ENCODE results near the gene BRD4.

The BRD4 gene

GRCh38 chr19:15274477-15274876, 57.9 kb downstream of the BRD4 start:
- no peak for TF ChIP-seq POLR2AphosphoS5 (IDR thresholded peaks at IDR 0.05; ENCODE audit: low read depth, low read length)
- no peak for TF ChIP-seq REST (IDR thresholded peaks at IDR 0.05; ENCODE audit: insufficient read depth in 1 of 2, low read depth in 2 of 2, low read length in 2 of 2)
- TF ChIP-seq FOXP2 (optimal IDR thresholded peaks at IDR 0.05; ENCODE audit: borderline replicate concordance, extremely low read depth, extremely low read length, insufficient read depth): no peak
- no peak for TF ChIP-seq TAF1 (IDR thresholded peaks at IDR 0.05; ENCODE audit: borderline replicate concordance, insufficient read depth, low read length)
- no peak for TF ChIP-seq SIN3A (IDR thresholded peaks at IDR 0.05; ENCODE audit: borderline replicate concordance, insufficient read depth, low read length)

- TF ChIP-seq REST (IDR thresholded peaks at IDR 0.05; ENCODE audit: insufficient read depth in 1 of 2, low read depth in 2 of 2, low read length in 2 of 2): no peak
- TF ChIP-seq FOXP2 (optimal IDR thresholded peaks at IDR 0.05; ENCODE audit: borderline replicate concordance, extremely low read depth, extremely low read length, insufficient read depth): no peak
- TF ChIP-seq POLR2AphosphoS5 (IDR thresholded peaks at IDR 0.05; ENCODE audit: low read depth, low read length): no peak
- TF ChIP-seq SIN3A (IDR thresholded peaks at IDR 0.05; ENCODE audit: borderline replicate concordance, insufficient read depth, low read length): no peak
- no peak for TF ChIP-seq TAF1 (IDR thresholded peaks at IDR 0.05; ENCODE audit: borderline replicate concordance, insufficient read depth, low read length)
Measured at GRCh38 chr19:15269806-15270205, 62.5 kb downstream of the BRD4 start.

GRCh38 chr19:15268928-15269253, 63.4 kb downstream of the BRD4 start:
- TF ChIP-seq FOXP2 (optimal IDR thresholded peaks at IDR 0.05; ENCODE audit: borderline replicate concordance, extremely low read depth, extremely low read length, insufficient read depth) (no peak), SIN3A (IDR thresholded peaks at IDR 0.05; ENCODE audit: borderline replicate concordance, insufficient read depth, low read length) (no peak), POLR2AphosphoS5 (IDR thresholded peaks at IDR 0.05; ENCODE audit: low read depth, low read length) (no peak), REST (IDR thresholded peaks at IDR 0.05; ENCODE audit: insufficient read depth in 1 of 2, low read depth in 2 of 2, low read length in 2 of 2) (no peak), TAF1 (IDR thresholded peaks at IDR 0.05; ENCODE audit: borderline replicate concordance, insufficient read depth, low read length) (no peak)

- no peak for TF ChIP-seq REST (IDR thresholded peaks at IDR 0.05; ENCODE audit: insufficient read depth in 1 of 2, low read depth in 2 of 2, low read length in 2 of 2)
- no peak for TF ChIP-seq TAF1 (IDR thresholded peaks at IDR 0.05; ENCODE audit: borderline replicate concordance, insufficient read depth, low read length)
- TF ChIP-seq POLR2AphosphoS5 (IDR thresholded peaks at IDR 0.05; ENCODE audit: low read depth, low read length): no peak
- TF ChIP-seq FOXP2 (optimal IDR thresholded peaks at IDR 0.05; ENCODE audit: borderline replicate concordance, extremely low read depth, extremely low read length, insufficient read depth): no peak
- TF ChIP-seq SIN3A (IDR thresholded peaks at IDR 0.05; ENCODE audit: borderline replicate concordance, insufficient read depth, low read length): no peak
Measured at GRCh38 chr19:15268192-15268927, 64.0 kb downstream of the BRD4 start.
